GM12878 (cell line): ENCODE results near the gene PTPRQ. TPM values are rescaled to one million over a fixed set of nuclear protein-coding genes. Genes with fewer than 3 reads are reported as not detected.

Source experiments
- ATAC-seq: fragments of 200-7000 bp; cut with Tn5 transposase; 3 replicates; pipeline ENCODE4 v1.9.1; 2020; ENCODE audit warnings: mild to moderate bottlenecking, moderate library complexity
- BruUV-seq: library from RNA; stranded (reverse); fragments of 400-500 nt; replicated peaks from 2 replicates; lab custom pipeline; 2021; lab: Mats Ljungman, UMichigan
- CTCF ChIA-PET: fragments of 300-600 bp; sonication (Branson Sonifier 250); formaldehyde crosslinking; extraction: SDS; loops from one replicate; lab custom pipeline; 2021; ENCODE audit warnings: inconsistent platforms; lab: Yijun Ruan, JAX
- POLR2A ChIA-PET: fragments of 350-600 bp; formaldehyde crosslinking; extraction: SDS; loops from one replicate; lab custom pipeline; 2021; ENCODE audit warnings: inconsistent platforms; lab: Charles Lee
- RAD21 ChIA-PET: fragments of 300-600 bp; sonication (Branson Sonifier 250); formaldehyde crosslinking; loops from one replicate; lab custom pipeline; 2023; ENCODE audit warnings: antibody characterized with exemption; ENCODE audit not compliant: unreplicated experiment; lab: Charles Lee
- SMC1A ChIA-PET: fragments of 300-600 bp; sonication (Branson Sonifier 250); formaldehyde crosslinking; loops from one replicate; lab custom pipeline; 2023; ENCODE audit not compliant: unreplicated experiment, uncharacterized antibody; lab: Charles Lee
- DNase-seq: peaks from one replicate; pipeline ENCODE4 v3.0.0-alpha.2; 2011; ENCODE audit warnings: low read depth, low spot score
- FAIRE-seq: peaks from 3 replicates; lab custom pipeline; 2011; peaks lifted over from hg19 to GRCh38; lab: Jason Lieb, UNC
- H2AFZ ChIP-seq: 2 replicates; pipeline ENCODE4 v1.6.0; 2011; ENCODE audit warnings: low read depth, low read length, control low read depth; ENCODE audit not compliant: control insufficient read depth
- H3K27ac ChIP-seq: 2 replicates; pipeline ENCODE4 v1.5.1; 2011; ENCODE audit warnings: control low read depth; ENCODE audit not compliant: control insufficient read depth, insufficient read depth
- H3K27me3 ChIP-seq, 2 experiments: replicated peaks in 1 of 2; 2 replicates each; pipeline versions ENCODE4 v1.6.0 to v1.6.1; 2011; ENCODE audit warnings: low read length in 1 of 2; ENCODE audit not compliant: control insufficient read depth in 2 of 2, insufficient read depth in 2 of 2
- H3K36me3 ChIP-seq, 2 experiments: 2 replicates each; pipeline ENCODE4 v1.5.1; 2011; ENCODE audit warnings: low read length in 1 of 2; ENCODE audit not compliant: control insufficient read depth in 2 of 2, insufficient read depth in 2 of 2
- H3K4me1 ChIP-seq: 2 replicates; pipeline ENCODE4 v1.6.1; 2011; ENCODE audit warnings: mild to moderate bottlenecking, low read length, moderate library complexity, mixed read lengths; ENCODE audit not compliant: control insufficient read depth, insufficient read depth
- H3K4me2 ChIP-seq: 2 replicates; pipeline ENCODE4 v1.6.0; 2011; ENCODE audit warnings: control low read depth; ENCODE audit not compliant: control insufficient read depth, insufficient read depth
- H3K4me3 ChIP-seq: fragments of 200-600 bp; sonication (generic); 2 replicates; pipeline ENCODE4 v1.5.1; 2016
- H3K79me2 ChIP-seq: 2 replicates; pipeline ENCODE4 v1.6.0; 2011; ENCODE audit warnings: low read length; ENCODE audit not compliant: control insufficient read depth, insufficient read depth
- H3K9ac ChIP-seq: 2 replicates; pipeline ENCODE4 v1.8.0; 2011; ENCODE audit warnings: low read length, control low read depth, mixed read lengths; ENCODE audit not compliant: control insufficient read depth, insufficient read depth
- H3K9me3 ChIP-seq: replicated peaks from 3 replicates; pipeline ENCODE4 v1.5.1; 2011; ENCODE audit warnings: mild to moderate bottlenecking, low read length; ENCODE audit not compliant: control insufficient read depth, insufficient read depth
- H4K20me1 ChIP-seq: 2 replicates; pipeline ENCODE4 v1.6.0; 2011; ENCODE audit not compliant: control insufficient read depth, insufficient read depth
- CHD2 ChIP-seq: IDR thresholded peaks from 2 replicates; pipeline ENCODE4 v1.6.1; 2011; ENCODE audit warnings: low read depth, low read length, improper control_type of control experiment, borderline replicate concordance
- IKZF1 ChIP-seq: fragments of 450-650 bp; conservative IDR thresholded peaks from 2 replicates; pipeline ENCODE4 v1.6.1; 2017; ENCODE audit warnings: antibody characterized with exemption, mild to moderate bottlenecking
- MTA2 ChIP-seq: fragments of 450-650 bp; IDR thresholded peaks from 2 replicates; pipeline ENCODE4 v1.6.1; 2016; ENCODE audit warnings: low read depth, mild to moderate bottlenecking, moderate library complexity
- POLR2A ChIP-seq: IDR thresholded peaks from 2 replicates; pipeline ENCODE4 v1.6.1; 2011; ENCODE audit warnings: low read depth, mild to moderate bottlenecking, low read length
- STAT3 ChIP-seq: IDR thresholded peaks from 2 replicates; pipeline ENCODE4 v1.6.1; 2011; ENCODE audit warnings: low read depth, low read length, improper control_type of control experiment
- TCF12 ChIP-seq: IDR thresholded peaks from 2 replicates; pipeline ENCODE4 v1.6.1; 2011; ENCODE audit warnings: low read depth, mild to moderate bottlenecking, low read length
- USF2 ChIP-seq: IDR thresholded peaks from 2 replicates; pipeline ENCODE4 v1.6.1; 2011; ENCODE audit warnings: low read depth, low read length, improper control_type of control experiment, borderline replicate concordance
- ZNF274 ChIP-seq: IDR thresholded peaks from one replicate; pipeline ENCODE4 v1.8.0; 2011; ENCODE audit not compliant: insufficient read length, insufficient read depth
- ZNF592 ChIP-seq: fragments of 450-650 bp; IDR thresholded peaks from 2 replicates; pipeline ENCODE4 v1.6.1; 2017; ENCODE audit warnings: mild to moderate bottlenecking, moderate library complexity
- WGBS: methylation state at CpG from one replicate; pipeline ENCODE4 v1.1.6; 2016; ENCODE audit warnings: low lambda C conversion rate; ENCODE audit not compliant: insufficient replicate concordance, insufficient coverage; ENCODE audit errors: missing lambda C conversion rate; 5-methylcytosine and 5-hydroxymethylcytosine counted together
- in situ Hi-C: fragments of 300-500 bp; cut with MboI; formaldehyde crosslinking; loops from 9 replicates; pipeline ENCODE4 v1.14.3; 2018; ENCODE audit warnings: mixed read lengths
- intact Hi-C: fragments of 100-400 bp; cut with micrococcal nuclease; formaldehyde crosslinking; loops from one replicate; pipeline ENCODE4 v1.14.2; 2022; ENCODE audit not compliant: unreplicated experiment
- polyA plus RNA-seq, 11 experiments: library from polyadenylated mRNA; depleted of rRNA in 4 of 11; unstranded in 6 of 11; stranded (reverse) in 5 of 11; fragments of >200 nt; fragmentation: Nextera tagmentation in 4 of 11; fragmentation: Illumina TruSeq in 1 of 11; extraction: Ambion mirVana in 4 of 11; extraction: Trizol in 1 of 11; gene quantifications; 1 replicate in 1 of 11; 2 replicates in 10 of 11; pipeline versions ENCODE4 v1.2.1 to v1.2.3, GENCODE V29; 2011 to 2016; ENCODE audit warnings: inconsistent platforms in 2 of 11, missing spikeins in 2 of 11, low read depth in 1 of 11
- total RNA-seq, 4 experiments: library from RNA; depleted of rRNA in 3 of 4; stranded (reverse); fragments of >200 nt in 3 of 4; fragmentation: Illumina TruSeq in 1 of 4; extraction: Trizol in 1 of 4; gene quantifications; 2 replicates each; pipeline versions ENCODE4 v1.2.1 to v1.2.3, GENCODE V29; 2013 to 2021
- TF ChIP-seq, protein P1 (sequence below): IDR thresholded peaks from 2 replicates; pipeline ENCODE4 v1.6.1; 2011; ENCODE audit warnings: borderline replicate concordance, low read depth, mild to moderate bottlenecking, moderate library complexity, low read length; ENCODE audit not compliant: insufficient read depth, poor library complexity, severe bottlenecking
- TF ChIP-seq, protein P2 (sequence below): fragments of 450-650 bp; IDR thresholded peaks from 2 replicates; pipeline ENCODE4 v1.6.1; 2018; ENCODE audit warnings: mild to moderate bottlenecking, low read depth, moderate library complexity; ENCODE audit not compliant: partially characterized antibody

PTPRQ gene
- total and polyA plus RNA-seq, 10 of the 15 experiments (the other 5 are each of a cell fraction or from before 2014, with no cell fraction given) = 0.01 TPM; not detected in 9

DNA sequence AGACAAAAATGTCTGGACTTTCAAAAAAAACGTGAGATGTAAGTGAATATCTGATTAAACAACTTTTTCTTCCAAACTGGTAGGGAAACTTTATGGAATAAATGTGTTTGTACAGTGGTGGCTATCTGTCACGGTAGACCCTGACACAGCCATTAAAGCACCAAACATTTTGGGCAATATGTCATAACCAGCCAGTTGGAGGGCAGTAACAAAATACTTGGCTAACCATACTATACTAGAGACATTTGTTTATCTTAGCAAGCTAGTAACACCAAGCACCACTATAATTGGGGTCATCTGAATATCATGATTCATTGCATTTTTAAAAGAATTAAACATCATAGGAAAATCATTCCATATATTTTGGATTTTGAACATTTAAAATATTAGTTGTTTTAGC, 257.4 kb downstream of the PTPRQ start:
- Histone ChIP-seq H3K4me1 (peaks cover 9% of the 10 kb centered on the region; the same call in 1 of the 2 replicates), H3K27me3 (no peaks in the 10 kb centered on the region), H3K4me2 (no peak overlapping the region), H3K27ac (no peak overlapping the region), H3K4me3 (no peak overlapping the region), H3K79me2 (no peaks in the 10 kb centered on the region), H4K20me1 (no peaks in the 10 kb centered on the region), H3K9ac (no peak overlapping the region), H2AFZ (no peak overlapping the region), H3K36me3 (no peaks in the 10 kb centered on the region), H3K9me3 (no peaks in the 10 kb centered on the region)
- RAD21 ChIA-PET = no interaction called here
- no peak for FAIRE-seq
- POLR2A ChIA-PET = no interaction called here
- SMC1A ChIA-PET = interaction anchor here (1.4 kb wide), 1 partner anchor 17 kb away, joined by 3 read pairs; no protein-coding TSS in a partner anchor
- no peak for DNase-seq
- CTCF ChIA-PET = interaction anchor here (1.4 kb wide), 1 partner anchor 9 kb away, joined by 5 read pairs; no protein-coding TSS in a partner anchor
- ATAC-seq = no peak
- BruUV-seq = no TSS peak
- WGBS = 97% methylated on average over 2 of the region's 2 CpGs
- in situ Hi-C loops (no loop called here), intact Hi-C loops (loop anchor here (5.0 kb wide), 1 partner anchor 289 kb away; no protein-coding TSS in a partner anchor)
- TF ChIP-seq TCF12 (no peak), IKZF1 (no peak), USF2 (no peak), STAT3 (no peak), MTA2 (no peak), CHD2 (no peak), ZNF274 (no peak), ZNF592 (no peak), POLR2A (no peak)
- TF ChIP-seq, protein P1, sequence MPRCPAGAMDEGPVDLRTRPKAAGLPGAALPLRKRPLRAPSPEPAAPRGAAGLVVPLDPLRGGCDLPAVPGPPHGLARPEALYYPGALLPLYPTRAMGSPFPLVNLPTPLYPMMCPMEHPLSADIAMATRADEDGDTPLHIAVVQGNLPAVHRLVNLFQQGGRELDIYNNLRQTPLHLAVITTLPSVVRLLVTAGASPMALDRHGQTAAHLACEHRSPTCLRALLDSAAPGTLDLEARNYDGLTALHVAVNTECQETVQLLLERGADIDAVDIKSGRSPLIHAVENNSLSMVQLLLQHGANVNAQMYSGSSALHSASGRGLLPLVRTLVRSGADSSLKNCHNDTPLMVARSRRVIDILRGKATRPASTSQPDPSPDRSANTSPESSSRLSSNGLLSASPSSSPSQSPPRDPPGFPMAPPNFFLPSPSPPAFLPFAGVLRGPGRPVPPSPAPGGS = no peak
- TF ChIP-seq, protein P2, sequence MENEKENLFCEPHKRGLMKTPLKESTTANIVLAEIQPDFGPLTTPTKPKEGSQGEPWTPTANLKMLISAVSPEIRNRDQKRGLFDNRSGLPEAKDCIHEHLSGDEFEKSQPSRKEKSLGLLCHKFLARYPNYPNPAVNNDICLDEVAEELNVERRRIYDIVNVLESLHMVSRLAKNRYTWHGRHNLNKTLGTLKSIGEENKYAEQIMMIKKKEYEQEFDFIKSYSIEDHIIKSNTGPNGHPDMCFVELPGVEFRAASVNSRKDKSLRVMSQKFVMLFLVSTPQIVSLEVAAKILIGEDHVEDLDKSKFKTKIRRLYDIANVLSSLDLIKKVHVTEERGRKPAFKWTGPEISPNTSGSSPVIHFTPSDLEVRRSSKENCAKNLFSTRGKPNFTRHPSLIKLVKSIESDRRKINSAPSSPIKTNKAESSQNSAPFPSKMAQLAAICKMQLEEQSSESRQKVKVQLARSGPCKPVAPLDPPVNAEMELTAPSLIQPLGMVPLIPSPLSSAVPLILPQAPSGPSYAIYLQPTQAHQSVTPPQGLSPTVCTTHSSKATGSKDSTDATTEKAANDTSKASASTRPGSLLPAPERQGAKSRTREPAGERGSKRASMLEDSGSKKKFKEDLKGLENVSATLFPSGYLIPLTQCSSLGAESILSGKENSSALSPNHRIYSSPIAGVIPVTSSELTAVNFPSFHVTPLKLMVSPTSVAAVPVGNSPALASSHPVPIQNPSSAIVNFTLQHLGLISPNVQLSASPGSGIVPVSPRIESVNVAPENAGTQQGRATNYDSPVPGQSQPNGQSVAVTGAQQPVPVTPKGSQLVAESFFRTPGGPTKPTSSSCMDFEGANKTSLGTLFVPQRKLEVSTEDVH = no peak
